HepG2 (cell line): ENCODE results near the gene PADI4. TPM values are rescaled to one million over a fixed set of nuclear protein-coding genes. Genes with fewer than 3 reads are reported as not detected.

ENCODE experiments used
- ATAC-seq: fragments of 200-7000 bp; cut with Tn5 transposase; 3 replicates; pipeline ENCODE4 v1.9.1; 2020; ENCODE audit warnings: mild to moderate bottlenecking, moderate library complexity
- BruUV-seq: library from RNA; stranded (reverse); fragments of 400-500 nt; replicated peaks from 2 replicates; lab custom pipeline; 2021; lab: Mats Ljungman, UMichigan
- CTCF ChIA-PET: fragments of 300-600 bp; formaldehyde crosslinking; extraction: SDS; loops from one replicate; lab custom pipeline; 2021; ENCODE audit warnings: low total read pairs, inconsistent platforms, low intra/inter-chr PET ratio; lab: Yijun Ruan, JAX
- POLR2A ChIA-PET: fragments of 350-600 bp; sonication (Branson Sonifier 250); formaldehyde crosslinking; loops from one replicate; lab custom pipeline; 2020; ENCODE audit warnings: antibody characterized with exemption, inconsistent platforms; lab: Yijun Ruan, JAX
- DNase-seq: peaks from one replicate; pipeline ENCODE4 v3.0.0-alpha.2; 2015; ENCODE audit warnings: low spot score
- FAIRE-seq: peaks from 3 replicates; lab custom pipeline; 2011; peaks lifted over from hg19 to GRCh38; lab: Jason Lieb, UNC
- H2AFZ ChIP-seq: one replicate; pipeline ENCODE4 v1.6.1; 2011; ENCODE audit warnings: low read length, inconsistent platforms
- H3K27ac ChIP-seq: fragments of 300-600 bp; 3 replicates; pipeline ENCODE4 v1.8.0; 2011; ENCODE audit warnings: mixed run types, mild to moderate bottlenecking, mixed read lengths, low read length, inconsistent platforms; ENCODE audit not compliant: insufficient read depth; ENCODE audit errors: extremely low read length
- H3K27me3 ChIP-seq, 2 experiments: fragments of 200-600 bp in 1 of 2; 2 replicates in 1 of 2; 3 replicates in 1 of 2; pipeline versions ENCODE4 v1.6.0 to v1.8.0; 2011; ENCODE audit warnings: low read length in 2 of 2, mild to moderate bottlenecking in 2 of 2, moderate library complexity in 2 of 2, inconsistent platforms in 1 of 2; ENCODE audit not compliant: insufficient read depth in 2 of 2, control insufficient read depth in 1 of 2
- H3K36me3 ChIP-seq, 2 experiments: fragments of 200-600 bp in 1 of 2; replicated peaks in 1 of 2; 2 replicates in 1 of 2; 3 replicates in 1 of 2; pipeline versions ENCODE4 v1.5.1 to v1.8.0; 2011; ENCODE audit warnings: low read length in 2 of 2, inconsistent platforms in 1 of 2; ENCODE audit not compliant: insufficient read depth in 2 of 2, control insufficient read depth in 1 of 2
- H3K4me1 ChIP-seq: 2 replicates; pipeline ENCODE4 v1.5.1; 2012; ENCODE audit warnings: low read length, inconsistent platforms; ENCODE audit not compliant: insufficient read depth
- H3K4me2 ChIP-seq: 2 replicates; pipeline ENCODE4 v1.6.0; 2011; ENCODE audit warnings: low read depth, low read length, inconsistent platforms
- H3K4me3 ChIP-seq, 3 experiments: fragments of 200-600 bp in 1 of 3; sonication (generic), shearing (Covaris generic) in 1 of 3; replicated peaks in 1 of 3; 2 replicates each; pipeline ENCODE4 v1.5.1; 2011 to 2016; ENCODE audit warnings: low read length in 3 of 3, inconsistent platforms in 2 of 3, low read depth in 2 of 3, mild to moderate bottlenecking in 2 of 3, control low read depth in 1 of 3, mixed read lengths in 1 of 3; ENCODE audit not compliant: insufficient read depth in 1 of 3
- H3K79me2 ChIP-seq: one replicate; pipeline ENCODE4 v1.6.1; 2011; ENCODE audit warnings: low read length, inconsistent platforms; ENCODE audit not compliant: insufficient read depth
- H3K9ac ChIP-seq: 2 replicates; pipeline ENCODE4 v1.6.0; 2011; ENCODE audit warnings: mild to moderate bottlenecking, low read depth, low read length, inconsistent platforms; ENCODE audit not compliant: insufficient read depth
- H3K9me3 ChIP-seq: 2 replicates; pipeline ENCODE4 v1.5.1; 2012; ENCODE audit warnings: mild to moderate bottlenecking, low read length
- H4K20me1 ChIP-seq: 2 replicates; pipeline ENCODE4 v1.6.0; 2011; ENCODE audit warnings: inconsistent platforms, mild to moderate bottlenecking, low read length, moderate library complexity; ENCODE audit not compliant: insufficient read depth
- AGO1 ChIP-seq: fragments of 200-400 bp; formaldehyde crosslinking; IDR thresholded peaks from 2 replicates; pipeline ENCODE4 v1.6.1; 2017; ENCODE audit warnings: mild to moderate bottlenecking, low read depth, low read length, moderate library complexity; ENCODE audit not compliant: poor library complexity, severe bottlenecking
- ARID5B ChIP-seq: IDR thresholded peaks from 2 replicates; pipeline ENCODE4 v1.4.0; 2020; ENCODE audit warnings: mild to moderate bottlenecking, missing genetic modification reagents
- CHD2 ChIP-seq: IDR thresholded peaks from 2 replicates; pipeline ENCODE4 v1.6.1; 2011; ENCODE audit warnings: low read depth, low read length, improper control_type of control experiment
- KMT2A ChIP-seq: sonication (generic); formaldehyde crosslinking; IDR thresholded peaks from 2 replicates; pipeline ENCODE4 v1.4.0; 2020; ENCODE audit warnings: missing genetic modification reagents
- PREB ChIP-seq: sonication (generic); formaldehyde crosslinking; IDR thresholded peaks from 2 replicates; pipeline ENCODE4 v1.4.0; 2020; ENCODE audit warnings: missing genetic modification reagents
- SRSF1 ChIP-seq: fragments of 200-400 bp; formaldehyde crosslinking; optimal IDR thresholded peaks from 2 replicates; pipeline ENCODE3; 2017; ENCODE audit warnings: mild to moderate bottlenecking, low read depth, low read length, moderate library complexity
- ZNF275 ChIP-seq: sonication (generic); formaldehyde crosslinking; IDR thresholded peaks from 2 replicates; pipeline ENCODE4 v1.8.0; 2022; ENCODE audit warnings: missing genetic modification reagents, mild to moderate bottlenecking, inconsistent platforms, borderline replicate concordance
- WGBS: methylation state at CpG from one replicate; pipeline ENCODE4 v1.1.6; 2017; ENCODE audit warnings: low lambda C conversion rate; 5-methylcytosine and 5-hydroxymethylcytosine counted together
- in situ Hi-C: cut with HindIII; loops from 2 replicates; pipeline ENCODE4 v1.10.0; 2017; ENCODE audit warnings: low pct_unique_long_range_greater_than_20kb; ENCODE audit not compliant: extremely low pct_ligation_motif_present
- intact Hi-C: fragments of 100-400 bp; cut with micrococcal nuclease; formaldehyde crosslinking; loops from one replicate; pipeline ENCODE4 v1.10.0; 2022; ENCODE audit not compliant: unreplicated experiment
- polyA plus RNA-seq, 8 experiments: library from polyadenylated mRNA; depleted of rRNA in 3 of 8; stranded (reverse) in 7 of 8; unstranded in 1 of 8; fragments of >200 nt; fragmentation: Illumina TruSeq in 4 of 8; extraction: Trizol in 4 of 8; gene quantifications; 2 replicates each; pipeline versions ENCODE4 v1.2.1 to v1.2.3, GENCODE V29; 2011 to 2016; ENCODE audit warnings: low read depth in 4 of 8, missing spikeins in 1 of 8, mixed read lengths in 1 of 8; ENCODE audit not compliant: insufficient read depth in 1 of 8
- total RNA-seq, 5 experiments: library from RNA; depleted of rRNA; stranded (reverse); fragments of >200 nt; fragmentation: Illumina TruSeq; extraction: Trizol; gene quantifications; 2 replicates each; pipeline ENCODE4 v1.2.3, GENCODE V29; 2016; ENCODE audit warnings: low read depth in 1 of 5

Gene PADI4
- total and polyA plus RNA-seq, 2 of the 13 experiments (the other 11 are each of a cell fraction or from before 2014, with no cell fraction given) = 0.04 TPM

- WGBS = 49% methylated on average over 6 of the region's 9 CpGs
- FAIRE-seq = no peak
These were observed 38.2 kb downstream of the PADI4 start for GRCh38 chr1:17346046-17346789.

More at GRCh38 chr1:17346046-17346789, 38.2 kb downstream of the PADI4 start:
- Histone ChIP-seq H3K4me1 (no peaks in the 10 kb centered on the region), H3K4me3 (no peak overlapping the region), H3K27ac (no peak overlapping the region), H3K79me2 (no peaks in the 10 kb centered on the region), H3K27me3 (peaks cover 0 to 6% of the 10 kb centered on the region in 2 experiments; a peak in 2 of 5 replicates), H3K4me2 (no peak overlapping the region), H3K9ac (no peak overlapping the region), H4K20me1 (no peaks in the 10 kb centered on the region), H2AFZ (no peak overlapping the region), H3K9me3 (no peaks in the 10 kb centered on the region), H3K36me3 (no peaks in the 10 kb centered on the region)
- DNase-seq = no peak
- POLR2A ChIA-PET = no interaction called here
- intact Hi-C loops = no loop called here
- TF ChIP-seq SRSF1 = no peak
- TF ChIP-seq AGO1 = no peak
- TF ChIP-seq KMT2A = no peak
- TF ChIP-seq PREB (CRISPR knock-in tag) = no peak
- no peak for TF ChIP-seq ARID5B
- TF ChIP-seq ZNF275 (CRISPR knock-in tag) = no peak
- no peak for TF ChIP-seq CHD2
- no TSS peak for BruUV-seq
- CTCF ChIA-PET = no interaction called here
- no peak for ATAC-seq
- in situ Hi-C loops = no loop called here
